ENCODE measurements around the gene MICALL1.

The MICALL1 gene

GRCh38 chr22:37880668-37881440, 25.2 kb upstream of the MICALL1 start:
- DNase-seq = no peak
- no peak overlapping the region for H3K4me3 ChIP-seq (ENCODE audit: low read depth, low read length)
- peaks cover 86% of the 10 kb centered on the region for H3K36me3 ChIP-seq
- H3K9me3 ChIP-seq = no peaks in the 10 kb centered on the region
- TF ChIP-seq CTCF (IDR thresholded peaks at IDR 0.05; ENCODE audit: low read depth, low read length) = no peak
- no peaks in the 10 kb centered on the region for H3K27me3 ChIP-seq
- no peaks in the 10 kb centered on the region for H3K4me1 ChIP-seq

- Histone ChIP-seq H3K27me3 (no peaks in the 10 kb centered on the region), H3K36me3 (peaks cover 83% of the 10 kb centered on the region), H3K9me3 (no peaks in the 10 kb centered on the region), H3K4me3 (ENCODE audit: low read depth, low read length) (no peak overlapping the region), H3K4me1 (no peaks in the 10 kb centered on the region)
- TF ChIP-seq CTCF (IDR thresholded peaks at IDR 0.05; ENCODE audit: low read depth, low read length) = no peak
- no peak for DNase-seq
These were observed 21.7 kb upstream of the MICALL1 start for GRCh38 chr22:37884420-37884819.

DNA sequence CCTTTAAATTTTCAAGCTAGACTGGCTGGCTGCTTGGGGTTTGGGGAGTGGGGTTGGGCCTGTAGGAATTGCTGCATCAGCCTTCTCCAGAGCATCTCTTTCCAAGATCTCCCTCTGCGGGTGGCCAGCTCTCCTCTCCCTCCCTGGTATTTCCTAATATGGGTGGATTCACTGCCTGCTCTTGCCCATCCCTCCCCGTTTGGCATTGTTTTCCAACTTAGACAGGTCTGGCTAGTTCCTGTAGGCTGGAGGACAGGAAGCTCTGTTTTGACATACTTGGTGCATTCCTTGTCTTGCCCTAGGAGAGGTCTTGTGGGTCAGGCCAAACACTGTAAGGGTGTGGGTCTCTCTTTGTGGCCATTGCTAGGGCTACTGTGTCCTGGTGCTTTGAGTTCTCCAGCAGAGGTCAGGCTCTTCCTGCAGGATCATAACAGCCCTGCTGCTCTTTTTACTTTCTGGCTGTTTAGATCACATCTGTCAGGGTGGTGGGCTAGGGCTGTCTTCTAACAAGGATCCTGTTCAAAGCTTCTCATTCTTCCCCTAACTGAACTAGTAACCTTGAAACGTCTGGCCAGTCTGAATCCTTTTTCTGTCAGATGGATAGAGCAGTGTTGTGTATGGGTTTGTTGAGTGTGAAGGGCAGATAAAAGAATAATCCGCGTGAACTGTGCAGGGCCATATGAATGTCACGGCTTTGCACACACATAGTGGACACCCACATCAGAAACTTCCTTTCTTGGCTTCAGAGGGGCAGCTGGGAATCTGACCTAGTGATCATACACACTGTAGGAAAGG, 18.3 kb upstream of the MICALL1 start:
- H3K4me1 ChIP-seq = no peaks in the 10 kb centered on the region
- TF ChIP-seq CTCF (IDR thresholded peaks at IDR 0.05; ENCODE audit: low read depth, low read length) = peak; percentile 54
- H3K9me3 ChIP-seq = no peaks in the 10 kb centered on the region
- no peak overlapping the region for H3K4me3 ChIP-seq (ENCODE audit: low read depth, low read length)
- no peak for DNase-seq
- no peaks in the 10 kb centered on the region for H3K27me3 ChIP-seq
- H3K36me3 ChIP-seq = peaks cover 75% of the 10 kb centered on the region

GRCh38 chr22:37891926-37892325, 14.2 kb upstream of the MICALL1 start:
- peaks cover 49% of the 10 kb centered on the region for H3K36me3 ChIP-seq
- TF ChIP-seq CTCF (IDR thresholded peaks at IDR 0.05; ENCODE audit: low read depth, low read length) = no peak
- H3K4me1 ChIP-seq = 0 out of 2 replicates have a peak, but pooled peaks cover 3% of the 10 kb centered on the region
- no peak for DNase-seq
- no peaks in the 10 kb centered on the region for H3K9me3 ChIP-seq
- H3K4me3 ChIP-seq (ENCODE audit: low read depth, low read length) = no peak overlapping the region
- no peaks in the 10 kb centered on the region for H3K27me3 ChIP-seq

- TF ChIP-seq CTCF (IDR thresholded peaks at IDR 0.05; ENCODE audit: low read depth, low read length) = no peak
- DNase-seq = no peak
- Histone ChIP-seq H3K36me3 (peaks cover 43% of the 10 kb centered on the region), H3K9me3 (no peaks in the 10 kb centered on the region), H3K27me3 (no peaks in the 10 kb centered on the region), H3K4me3 (ENCODE audit: low read depth, low read length) (no peak overlapping the region), H3K4me1 (0 out of 2 replicates have a peak, but pooled peaks cover 3% of the 10 kb centered on the region)
These were observed 13.3 kb upstream of the MICALL1 start for GRCh38 chr22:37892566-37893335.
